Measurements from ENCODE around the gene CCR5. TPM values are rescaled to one million over a fixed set of nuclear protein-coding genes. Genes with fewer than 3 reads are reported as not detected.
"Not testable (repeated sequence)": the region's sequence is repeated elsewhere in the genome, so short reads cannot be mapped to it uniquely, and the experiment has no call there.

Gene CCR5
- total RNA-seq, 2 donors from 2014 or later: 3.2 to 8.3 TPM

GRCh38 chr3:46398186-46398955 lies 27.6 kb downstream of the CCR5 start:
- ATAC-seq (no peak), DNase-seq (no peak)
- peaks cover 3% of the 10 kb centered on the region for H3K4me1 Mint-ChIP-seq
- H3K4me3 Mint-ChIP-seq: no peak overlapping the region
- H3K27ac Mint-ChIP-seq: no peak overlapping the region
- no peaks in the 10 kb centered on the region for H3K9me3 ChIP-seq (ENCODE audit: control insufficient read depth, low read length, poor library complexity, severe bottlenecking)
- peaks cover 17% of the 10 kb centered on the region for H3K27me3 Mint-ChIP-seq
- peaks cover 7% of the 10 kb centered on the region for H3K36me3 Mint-ChIP-seq (ENCODE audit: low read depth)

GRCh38 chr3:46399098-46399497 lies 28.4 kb downstream of the CCR5 start:
- DNase-seq: no peak
- H3K27ac Mint-ChIP-seq: no peak overlapping the region
- ATAC-seq: no peak
- H3K9me3 ChIP-seq (ENCODE audit: control insufficient read depth, low read length, poor library complexity, severe bottlenecking): no peaks in the 10 kb centered on the region
- no peak overlapping the region for H3K4me3 Mint-ChIP-seq
- peaks cover 3% of the 10 kb centered on the region for H3K4me1 Mint-ChIP-seq
- H3K36me3 Mint-ChIP-seq (ENCODE audit: low read depth): peaks cover 7% of the 10 kb centered on the region
- H3K27me3 Mint-ChIP-seq: peaks cover 23% of the 10 kb centered on the region

DNA sequence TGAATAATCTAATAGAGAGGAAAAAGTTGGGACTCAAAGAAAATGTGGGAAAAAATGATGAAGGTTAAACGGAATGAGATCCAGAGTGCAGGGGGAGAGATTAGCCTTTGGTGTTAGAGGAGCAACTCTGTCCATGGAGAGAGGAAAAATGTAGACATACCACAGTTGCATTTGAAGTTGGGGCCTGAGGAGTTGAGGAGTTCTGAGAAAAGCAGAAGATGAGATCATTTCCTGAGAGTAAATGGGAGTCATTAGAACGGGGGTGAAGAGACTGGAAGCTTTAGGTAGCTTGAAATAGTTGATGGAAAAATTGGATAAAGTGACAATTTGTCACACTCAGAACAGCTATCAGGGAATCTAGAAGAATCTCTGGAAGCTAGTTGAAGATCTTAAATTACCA lies 28.8 kb downstream of the CCR5 start:
- H3K4me3 Mint-ChIP-seq: no peak overlapping the region
- H3K27ac Mint-ChIP-seq: no peak overlapping the region
- ATAC-seq: no peak
- H3K27me3 Mint-ChIP-seq: peaks cover 20% of the 10 kb centered on the region
- peaks cover 3% of the 10 kb centered on the region for H3K4me1 Mint-ChIP-seq
- no peaks in the 10 kb centered on the region for H3K9me3 ChIP-seq (ENCODE audit: control insufficient read depth, low read length, poor library complexity, severe bottlenecking)
- no peak for DNase-seq
- H3K36me3 Mint-ChIP-seq (ENCODE audit: low read depth): peaks cover 4% of the 10 kb centered on the region

DNA sequence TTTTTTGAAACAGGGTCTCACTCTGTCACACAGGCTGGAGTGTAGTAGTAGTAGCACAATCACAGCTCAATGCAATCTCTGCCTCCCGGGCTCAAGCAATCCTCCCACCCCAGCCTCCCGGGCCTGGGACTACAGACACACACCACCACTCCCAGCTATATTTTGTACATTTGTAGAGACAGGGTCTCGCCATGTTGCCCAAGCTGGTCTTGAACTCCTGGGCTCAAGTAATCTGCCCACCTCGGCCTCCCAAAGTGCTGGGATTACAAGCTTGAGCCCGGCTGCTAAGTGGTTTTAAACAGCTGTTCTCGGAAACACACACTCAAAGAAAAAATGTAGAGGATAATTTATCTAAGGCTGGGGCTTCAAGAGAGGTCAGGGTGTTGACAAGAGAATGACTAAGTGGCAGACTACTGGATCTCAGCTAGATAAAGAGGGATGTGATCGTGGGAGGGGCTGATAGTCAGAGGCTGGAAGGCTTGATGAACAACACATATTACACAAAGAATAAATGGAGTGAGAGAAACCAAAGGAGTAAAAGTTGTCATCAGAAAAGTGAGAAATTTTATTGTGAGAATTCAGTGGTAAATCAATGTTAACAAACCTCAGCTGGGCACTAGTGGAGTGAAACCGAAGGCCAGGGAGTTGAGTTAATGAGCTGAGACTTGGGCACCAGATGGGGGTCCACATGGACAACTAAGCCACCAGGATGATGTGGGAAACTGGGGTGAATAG lies 29.4 kb downstream of the CCR5 start:
- Mint-ChIP-seq H3K27ac (no peak overlapping the region), H3K4me1 (peaks cover 3% of the 10 kb centered on the region), H3K27me3 (peaks cover 14% of the 10 kb centered on the region), H3K4me3 (no peak overlapping the region), H3K36me3 (ENCODE audit: low read depth) (peaks cover under 1% of the 10 kb centered on the region)
- DNase-seq: no peak
- no peaks in the 10 kb centered on the region for H3K9me3 ChIP-seq (ENCODE audit: control insufficient read depth, low read length, poor library complexity, severe bottlenecking)
- no peak for ATAC-seq

- no peak overlapping the region for H3K27ac Mint-ChIP-seq
- H3K4me1 Mint-ChIP-seq: no peaks in the 10 kb centered on the region
- no peak overlapping the region for H3K4me3 Mint-ChIP-seq
- H3K27me3 Mint-ChIP-seq: peaks cover 11% of the 10 kb centered on the region
- ATAC-seq (no peak), DNase-seq (no peak)
- no peaks in the 10 kb centered on the region for H3K36me3 Mint-ChIP-seq (ENCODE audit: low read depth)
- no peaks in the 10 kb centered on the region for H3K9me3 ChIP-seq (ENCODE audit: control insufficient read depth, low read length, poor library complexity, severe bottlenecking)
Observed at GRCh38 chr3:46400846-46401245, 30.1 kb downstream of the CCR5 start.

DNA sequence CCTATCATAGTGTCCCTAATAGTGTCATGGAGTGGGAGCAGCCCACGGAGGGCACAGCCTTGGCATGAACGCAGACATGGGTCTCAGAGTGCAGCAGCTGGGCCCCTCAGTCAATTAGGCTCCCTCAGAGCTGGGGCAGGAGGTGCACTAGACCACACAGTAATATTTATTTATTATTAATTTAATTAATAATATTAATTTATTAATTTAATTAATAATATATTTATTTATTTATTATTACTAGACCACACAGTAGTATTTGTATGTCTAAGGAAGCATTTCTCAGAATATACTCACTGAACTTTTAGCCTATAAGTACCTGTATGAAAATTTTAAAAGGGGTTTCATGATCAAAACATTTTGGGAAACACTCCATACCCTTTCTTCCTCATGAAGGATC lies 30.8 kb downstream of the CCR5 start:
- no peaks in the 10 kb centered on the region for H3K9me3 ChIP-seq (ENCODE audit: control insufficient read depth, low read length, poor library complexity, severe bottlenecking)
- Mint-ChIP-seq H3K36me3 (ENCODE audit: low read depth) (no peaks in the 10 kb centered on the region), H3K4me3 (no peak overlapping the region), H3K4me1 (peaks cover under 1% of the 10 kb centered on the region), H3K27me3 (peaks cover 13% of the 10 kb centered on the region), H3K27ac (no peak overlapping the region)
- no peak for ATAC-seq
- no peak for DNase-seq

- H3K27ac Mint-ChIP-seq, ATAC-seq: not testable (repeated sequence)
Observed at GRCh38 chr3:46402902-46403301, 32.2 kb downstream of the CCR5 start.

DNA sequence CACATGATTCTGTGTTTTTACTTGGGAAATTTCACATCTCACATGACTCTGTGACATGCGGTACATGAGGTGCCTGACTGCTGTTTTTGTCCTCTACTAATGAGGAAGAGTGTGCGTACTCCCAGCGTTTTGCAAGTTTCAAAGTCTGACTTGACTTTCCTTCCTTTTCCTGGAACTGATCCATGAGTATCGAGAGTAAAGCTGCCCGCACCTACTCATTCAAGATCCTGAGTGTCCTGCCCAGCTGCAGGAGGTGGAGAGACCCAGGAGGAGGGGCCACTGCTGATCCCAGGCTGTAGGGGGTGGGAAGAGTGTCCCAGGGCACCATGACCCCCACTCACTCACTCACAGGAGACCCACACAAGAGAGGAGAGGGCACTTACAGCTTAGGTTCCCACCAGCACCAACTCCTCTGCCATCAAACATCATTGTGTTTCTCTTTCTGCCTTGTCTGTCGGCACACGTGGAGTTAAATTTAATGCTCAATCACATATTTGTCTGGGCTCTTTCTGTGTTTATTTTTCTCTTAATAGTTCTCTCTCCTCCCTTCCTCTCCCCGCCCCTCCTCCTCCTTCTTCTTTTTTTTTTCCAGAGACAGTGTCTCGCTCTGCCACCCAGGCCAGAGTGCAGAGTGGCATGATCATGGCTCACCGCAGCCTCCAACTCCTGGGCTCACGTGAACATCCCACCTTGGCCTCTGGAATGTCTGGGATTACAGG lies 34.7 kb downstream of the CCR5 start:
- DNase-seq (no peak), ATAC-seq (no peak)
- Mint-ChIP-seq H3K27me3 (peaks cover 21% of the 10 kb centered on the region), H3K27ac (peak overlapping the region; percentile 72), H3K36me3 (ENCODE audit: low read depth) (no peaks in the 10 kb centered on the region), H3K4me1 (peaks cover 3% of the 10 kb centered on the region), H3K4me3 (no peak overlapping the region)
- H3K9me3 ChIP-seq (ENCODE audit: control insufficient read depth, low read length, poor library complexity, severe bottlenecking): no peaks in the 10 kb centered on the region

More at GRCh38 chr3:46402902-46403301, 32.2 kb downstream of the CCR5 start:
- H3K36me3 Mint-ChIP-seq (ENCODE audit: low read depth); DNase-seq; H3K4me1 Mint-ChIP-seq; H3K9me3 ChIP-seq (ENCODE audit: control insufficient read depth, low read length, poor library complexity, severe bottlenecking); H3K4me3 Mint-ChIP-seq: not testable (repeated sequence)
- H3K27me3 Mint-ChIP-seq: peaks cover 13% of the 10 kb centered on the region

GRCh38 chr3:46406443-46406787 lies 35.7 kb downstream of the CCR5 start:
- Mint-ChIP-seq H3K36me3 (ENCODE audit: low read depth) (no peaks in the 10 kb centered on the region), H3K4me3 (peak overlapping the region; percentile 69), H3K27ac (peak overlapping the region; percentile 72), H3K27me3 (peaks cover 26% of the 10 kb centered on the region), H3K4me1 (peaks cover 6% of the 10 kb centered on the region)
- peak; percentile 38 for ATAC-seq
- no peaks in the 10 kb centered on the region for H3K9me3 ChIP-seq (ENCODE audit: control insufficient read depth, low read length, poor library complexity, severe bottlenecking)
- DNase-seq: no peak

DNA sequence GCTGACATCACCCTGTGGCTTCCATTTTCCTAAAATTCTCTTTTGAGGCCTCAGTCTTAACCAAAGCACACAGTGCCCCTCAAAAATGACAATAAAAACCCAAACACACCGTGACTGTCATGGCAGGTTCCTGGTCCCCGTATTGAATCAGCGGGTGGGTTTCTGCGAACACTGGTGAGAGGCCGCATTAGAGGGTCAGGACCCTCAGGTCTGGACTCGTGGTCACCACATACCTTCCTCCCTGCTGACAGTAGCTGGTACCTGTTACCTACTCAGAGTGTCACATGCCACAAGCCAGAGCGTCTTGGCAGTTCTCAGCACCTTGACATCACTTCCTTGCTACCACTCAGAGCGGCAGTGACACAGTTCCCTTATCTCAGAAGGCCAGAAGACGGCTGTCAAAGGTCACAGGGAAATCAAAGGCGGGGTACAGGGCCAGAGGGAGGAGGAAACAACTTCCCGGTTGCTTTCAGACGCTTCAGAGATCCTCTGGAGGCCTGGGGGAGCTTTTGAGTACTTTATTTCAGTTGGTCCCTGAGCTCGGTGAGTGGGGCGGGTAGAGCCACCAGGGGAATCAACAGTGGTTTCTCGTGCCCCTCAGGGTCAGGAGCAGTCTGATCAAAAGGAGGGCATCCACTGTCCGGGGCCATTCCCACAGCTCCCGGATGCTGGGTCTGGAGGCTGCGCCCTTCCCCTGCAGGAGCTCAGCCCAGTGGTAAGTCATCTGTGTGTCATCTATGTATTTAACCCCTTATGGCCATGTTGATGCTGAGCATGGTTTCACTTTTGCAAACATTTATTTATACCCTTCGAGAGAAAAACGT lies 36.3 kb downstream of the CCR5 start, which contains the start of the genes CCR5AS and CCRL2:
CCR5AS (minus strand) TSS at position 279 of the 824 bp plus-strand sequence.
CCRL2 (plus strand) TSS at position 472 of the 824 bp plus-strand sequence. CDS start 821 bp downstream, outside the sequence.
- H3K4me3 Mint-ChIP-seq: peak within 1 kb of the TSS; percentile 69

DNA sequence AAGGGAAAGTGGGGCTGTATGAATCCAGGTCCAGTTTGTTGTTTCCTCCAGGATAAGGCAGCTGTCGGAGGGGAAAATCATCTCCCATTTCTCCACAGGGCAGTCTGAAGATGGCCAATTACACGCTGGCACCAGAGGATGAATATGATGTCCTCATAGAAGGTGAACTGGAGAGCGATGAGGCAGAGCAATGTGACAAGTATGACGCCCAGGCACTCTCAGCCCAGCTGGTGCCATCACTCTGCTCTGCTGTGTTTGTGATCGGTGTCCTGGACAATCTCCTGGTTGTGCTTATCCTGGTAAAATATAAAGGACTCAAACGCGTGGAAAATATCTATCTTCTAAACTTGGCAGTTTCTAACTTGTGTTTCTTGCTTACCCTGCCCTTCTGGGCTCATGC lies 37.2 kb downstream of the CCR5 start:
- DNase-seq (no peak), ATAC-seq (no peak)
- peak overlapping the region; percentile 72 for H3K27ac Mint-ChIP-seq
- peaks cover 6% of the 10 kb centered on the region for H3K4me1 Mint-ChIP-seq
- H3K4me3 Mint-ChIP-seq: no peak overlapping the region
- H3K36me3 Mint-ChIP-seq (ENCODE audit: low read depth): no peaks in the 10 kb centered on the region
- H3K9me3 ChIP-seq (ENCODE audit: control insufficient read depth, low read length, poor library complexity, severe bottlenecking): no peaks in the 10 kb centered on the region
- H3K27me3 Mint-ChIP-seq: peaks cover 26% of the 10 kb centered on the region

More for the DNA sequence above, 36.3 kb downstream of the CCR5 start, which contains the start of the genes CCR5AS and CCRL2:
- Mint-ChIP-seq H3K27me3 (peaks cover 26% of the 10 kb centered on the region), H3K27ac (peak within 1 kb of the TSS; percentile 72), H3K36me3 (ENCODE audit: low read depth) (no peaks in the 10 kb centered on the region), H3K4me1 (peaks cover 6% of the 10 kb centered on the region)
- ATAC-seq (peak; percentile 78), DNase-seq (no peak)
- H3K9me3 ChIP-seq (ENCODE audit: control insufficient read depth, low read length, poor library complexity, severe bottlenecking): no peaks in the 10 kb centered on the region

- DNase-seq: no peak
- Mint-ChIP-seq H3K4me1 (peaks cover 6% of the 10 kb centered on the region), H3K36me3 (ENCODE audit: low read depth) (no peaks in the 10 kb centered on the region), H3K27ac (no peak overlapping the region), H3K27me3 (peaks cover 22% of the 10 kb centered on the region), H3K4me3 (no peak overlapping the region)
- no peaks in the 10 kb centered on the region for H3K9me3 ChIP-seq (ENCODE audit: control insufficient read depth, low read length, poor library complexity, severe bottlenecking)
- ATAC-seq: no peak
Observed at GRCh38 chr3:46408853-46409252, 38.1 kb downstream of the CCR5 start.

Measured in T-helper 17 cell (primary cell).